Stimulated activated CD4-positive, alpha-beta T cell treated with anti-CD3 and anti-CD28 coated beads, TNF-alpha, amount 100 ng/mL, for 48 hours (primary cell): ENCODE results near the gene DMXL1.

Experiments
- DNase-seq, 3 donors: peaks; one replicate each; pipeline ENCODE4 v3.0.0-alpha.2; 2020; ENCODE audit warnings: low read depth in 3 of 3

The DMXL1 gene, protein sequence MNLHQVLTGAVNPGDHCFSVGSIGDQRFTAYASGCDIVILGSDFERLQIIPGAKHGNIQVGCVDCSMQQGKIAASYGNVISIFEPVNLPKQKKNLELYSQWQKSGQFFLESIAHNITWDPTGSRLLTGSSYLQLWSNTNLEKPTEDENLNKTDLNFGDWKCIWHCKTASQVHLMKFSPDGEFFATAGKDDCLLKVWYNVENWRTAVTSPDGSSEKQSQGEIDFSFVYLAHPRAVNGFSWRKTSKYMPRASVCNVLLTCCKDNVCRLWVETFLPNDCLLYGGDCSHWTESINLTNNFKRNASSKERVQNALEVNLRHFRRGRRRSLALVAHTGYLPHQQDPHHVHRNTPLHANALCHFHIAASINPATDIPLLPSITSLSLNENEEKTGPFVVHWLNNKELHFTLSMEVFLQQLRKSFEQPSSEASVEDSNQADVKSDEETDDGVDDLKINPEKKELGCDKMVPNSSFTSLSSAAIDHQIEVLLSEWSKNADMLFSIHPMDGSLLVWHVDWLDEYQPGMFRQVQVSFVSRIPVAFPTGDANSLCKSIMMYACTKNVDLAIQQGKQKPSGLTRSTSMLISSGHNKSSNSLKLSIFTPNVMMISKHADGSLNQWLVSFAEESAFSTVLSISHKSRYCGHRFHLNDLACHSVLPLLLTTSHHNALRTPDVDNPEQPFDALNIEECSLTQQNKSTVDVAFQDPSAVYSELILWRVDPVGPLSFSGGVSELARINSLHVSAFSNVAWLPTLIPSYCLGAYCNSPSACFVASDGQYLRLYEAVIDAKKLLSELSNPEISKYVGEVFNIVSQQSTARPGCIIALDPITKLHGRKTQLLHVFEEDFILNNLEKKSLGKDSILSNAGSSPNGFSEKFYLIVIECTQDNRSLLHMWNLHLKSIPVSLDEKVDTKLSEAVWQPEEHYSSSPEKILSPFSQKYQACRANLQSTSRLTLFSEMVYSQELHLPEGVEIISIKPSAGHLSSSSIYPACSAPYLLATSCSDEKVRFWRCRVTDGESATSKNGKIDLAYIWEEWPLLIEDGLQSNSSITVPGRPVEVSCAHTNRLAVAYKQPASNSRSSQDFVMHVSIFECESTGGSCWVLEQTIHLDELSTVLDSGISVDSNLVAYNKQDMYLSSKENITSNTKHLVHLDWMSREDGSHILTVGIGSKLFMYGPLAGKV (N-terminal part only)

DNA sequence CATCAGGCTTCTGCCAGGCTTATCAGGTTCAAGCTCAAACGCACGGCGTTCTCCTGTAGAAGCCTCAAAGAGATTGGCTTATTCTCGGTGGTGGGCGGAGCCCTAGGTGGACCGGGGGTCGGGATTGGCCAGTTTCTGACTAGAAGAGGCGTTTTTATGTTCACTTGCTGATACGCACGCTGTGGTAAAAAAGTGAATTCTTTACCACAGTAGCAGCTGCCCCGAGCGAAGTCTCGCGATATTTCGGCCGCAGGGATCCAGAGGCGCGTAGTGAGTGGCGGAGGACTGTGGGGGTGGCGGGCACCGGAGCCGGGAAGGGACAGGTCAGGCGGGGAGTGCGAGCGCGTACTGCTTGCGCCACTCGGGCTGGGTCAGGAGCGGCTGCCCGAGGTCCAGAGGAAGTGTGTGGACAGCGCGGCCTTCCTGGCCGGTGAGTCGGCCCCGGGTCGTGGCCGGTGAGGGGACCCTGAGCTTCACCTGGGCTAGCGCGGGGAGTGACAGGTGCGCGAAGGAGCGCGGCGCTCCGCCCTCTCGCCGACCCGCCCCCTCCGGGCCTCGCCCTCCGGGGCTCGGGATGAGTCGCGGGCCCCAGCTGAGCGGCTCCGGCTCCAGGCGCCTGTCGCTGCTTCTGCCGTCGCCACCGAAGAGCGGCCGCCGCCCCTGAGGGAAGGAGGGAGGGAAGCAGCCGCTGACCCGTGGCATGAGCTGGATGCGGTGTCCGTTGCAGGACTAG is at the start of gene DMXL1:
Gene DMXL1 (plus strand): TSS at position 260 of the 733 bp plus-strand sequence. CDS start 483 bp downstream, outside the sequence.
- DNase-seq, result peak; percentile 96 to 97 (median 97)

DNA sequence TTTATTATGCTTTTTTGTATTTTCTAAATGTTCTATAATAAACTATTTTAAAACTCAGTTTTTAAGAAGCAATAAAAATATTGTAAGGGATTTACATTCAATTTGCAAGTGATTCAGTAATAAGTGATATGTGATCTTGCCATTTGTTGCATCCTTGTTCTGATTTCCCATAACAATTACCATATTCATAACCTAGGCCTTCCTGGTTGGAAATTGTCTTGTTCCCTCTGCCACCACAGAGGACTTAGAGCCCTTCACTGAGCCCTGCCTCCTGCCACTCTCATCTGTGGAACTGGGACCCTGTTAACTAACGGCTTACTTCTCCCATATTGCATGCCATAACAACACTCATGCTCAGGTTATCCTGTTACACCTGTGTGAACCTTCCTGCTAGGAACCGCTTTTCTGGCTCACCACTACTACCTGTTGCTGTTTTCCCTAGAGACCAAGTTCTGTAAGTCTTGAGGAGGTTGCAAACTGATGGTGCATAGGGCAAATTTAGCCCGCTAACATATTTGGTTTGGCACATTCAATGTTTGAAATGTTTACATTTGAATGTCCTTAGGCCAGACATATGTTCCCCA is 49.6 kb upstream of the DMXL1 start:
- no peak for DNase-seq

DNA sequence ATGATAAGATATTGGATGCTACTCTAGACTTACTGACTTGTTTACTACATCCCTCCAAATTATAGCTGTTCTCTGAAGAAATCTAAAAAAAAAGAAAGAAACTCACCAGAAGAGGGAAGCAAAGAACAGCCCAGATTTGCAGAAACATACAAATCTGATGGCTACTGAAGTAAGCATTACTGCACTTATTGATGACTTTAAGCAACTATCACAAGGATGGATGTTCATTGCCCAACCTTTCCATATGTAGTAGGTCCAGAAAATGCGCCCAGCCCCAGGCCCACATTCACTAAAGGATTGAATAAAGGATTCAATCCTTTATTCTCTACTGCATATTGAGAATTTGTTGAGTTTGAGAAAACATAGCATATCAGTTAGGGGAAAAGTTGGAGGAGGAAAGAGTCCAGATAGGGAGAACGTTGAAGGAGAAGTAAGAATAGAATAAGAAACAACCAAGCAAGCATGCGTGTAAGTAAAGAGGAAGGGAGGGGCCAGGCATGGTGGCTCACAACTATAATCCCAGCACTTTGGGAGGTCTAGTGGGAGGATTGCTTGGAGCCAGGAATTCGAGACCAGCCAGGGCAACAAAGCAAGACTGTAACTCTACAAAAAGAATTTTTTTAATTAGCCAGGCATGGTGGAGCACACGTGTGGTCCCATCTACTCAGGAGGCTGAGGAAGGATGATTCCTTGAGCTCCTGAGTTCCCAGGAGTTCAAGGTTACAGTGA is 48.7 kb upstream of the DMXL1 start:
- no peak for DNase-seq

DNA sequence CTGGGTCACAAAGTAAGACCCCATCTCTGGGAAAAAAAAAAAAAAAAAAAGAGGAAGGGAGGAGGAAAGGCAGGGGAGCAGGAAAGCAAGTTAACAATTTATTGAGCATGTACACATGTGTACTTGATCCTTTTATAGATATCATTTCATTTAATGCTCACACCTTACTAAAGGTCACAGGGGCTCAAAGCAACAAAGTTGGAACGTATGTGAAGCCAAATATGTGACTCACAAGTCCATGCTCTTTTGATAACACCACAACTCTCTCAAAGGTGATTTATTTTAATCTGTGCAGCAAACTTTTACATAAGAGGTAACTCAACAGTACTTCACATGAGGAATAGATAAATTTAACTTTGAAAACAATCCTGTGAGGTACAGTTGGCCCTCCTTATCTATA is 48.1 kb upstream of the DMXL1 start:
- DNase-seq, result no peak

DNA sequence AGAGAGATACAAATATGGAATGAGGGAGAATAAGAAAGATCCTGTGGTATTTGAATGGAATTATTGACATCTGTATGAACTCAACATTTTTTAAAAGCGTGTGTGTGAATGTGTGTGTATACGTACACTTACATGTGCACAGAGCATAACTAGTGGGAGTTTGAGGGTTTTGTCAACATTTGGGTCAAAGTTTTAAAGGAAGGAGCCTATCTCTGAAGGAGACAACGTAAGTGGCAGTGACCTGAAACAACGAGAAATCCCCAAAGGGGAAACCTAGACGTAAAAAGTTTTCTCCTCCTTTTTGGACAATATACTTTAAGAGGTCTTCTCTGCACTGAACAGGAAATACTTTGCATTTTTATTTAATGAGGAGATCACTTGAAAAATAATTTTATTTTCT is 42.3 kb upstream of the DMXL1 start:
- DNase-seq, result no peak

DNA sequence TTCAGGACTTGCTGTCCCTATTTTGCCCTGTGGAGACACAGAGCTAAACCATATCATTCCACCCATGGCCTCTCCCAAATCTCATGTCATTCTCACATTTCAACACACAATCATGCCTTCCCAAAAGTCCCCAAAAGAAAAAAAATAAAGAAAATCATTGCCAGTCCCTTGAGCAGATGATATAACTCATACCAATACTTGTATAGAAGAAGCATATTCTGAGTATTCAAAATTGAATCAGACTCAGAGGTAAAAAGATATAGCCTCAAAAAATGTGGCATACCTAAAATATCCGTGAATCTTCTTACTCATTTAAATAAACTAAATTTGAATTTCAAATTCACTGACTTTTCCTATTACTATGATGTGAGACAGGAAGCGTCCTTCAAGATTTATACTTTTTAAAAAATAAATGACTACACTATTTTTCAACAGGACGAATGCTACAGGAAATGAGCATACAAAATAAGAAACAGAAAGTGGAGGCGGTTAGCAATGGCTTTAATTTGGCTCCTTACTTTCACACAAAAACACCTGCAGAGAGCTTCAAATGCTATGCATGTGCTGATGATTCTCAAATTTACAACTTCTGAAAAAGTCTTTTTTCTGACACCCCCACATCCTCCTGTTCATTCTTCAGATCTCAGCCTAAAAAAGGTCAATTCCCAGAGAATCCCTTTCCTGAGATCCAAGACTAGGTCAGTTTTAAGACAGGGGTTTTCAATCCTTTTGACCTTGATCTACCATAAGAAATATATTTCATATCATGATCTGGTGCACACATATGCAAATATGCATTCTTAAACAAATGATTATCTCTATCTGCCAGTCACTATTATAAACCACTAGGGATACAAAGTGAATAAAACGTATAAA is 39.6 kb upstream of the DMXL1 start:
- no peak for DNase-seq

DNA sequence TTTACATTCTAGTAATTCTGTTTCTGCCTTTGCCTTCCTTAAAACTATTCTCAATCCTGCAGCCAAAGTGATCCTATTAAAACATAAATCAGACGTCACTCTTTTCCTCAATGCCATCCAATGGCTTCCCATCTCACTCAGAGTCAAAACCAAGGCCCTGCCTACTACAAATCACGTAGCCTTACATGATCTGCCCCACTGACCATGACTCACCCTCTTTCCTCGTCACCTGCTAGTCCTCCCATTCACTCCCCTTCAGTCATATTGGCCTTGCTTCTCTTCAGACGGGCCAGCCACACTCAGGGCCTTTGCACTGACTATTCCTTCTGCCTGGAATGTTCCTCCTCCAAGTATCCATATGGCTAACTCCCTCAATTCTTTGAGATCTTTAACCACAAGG is 39.0 kb upstream of the DMXL1 start:
- peak in 2 of 3 donors; percentile 10 to 15 for DNase-seq

DNA sequence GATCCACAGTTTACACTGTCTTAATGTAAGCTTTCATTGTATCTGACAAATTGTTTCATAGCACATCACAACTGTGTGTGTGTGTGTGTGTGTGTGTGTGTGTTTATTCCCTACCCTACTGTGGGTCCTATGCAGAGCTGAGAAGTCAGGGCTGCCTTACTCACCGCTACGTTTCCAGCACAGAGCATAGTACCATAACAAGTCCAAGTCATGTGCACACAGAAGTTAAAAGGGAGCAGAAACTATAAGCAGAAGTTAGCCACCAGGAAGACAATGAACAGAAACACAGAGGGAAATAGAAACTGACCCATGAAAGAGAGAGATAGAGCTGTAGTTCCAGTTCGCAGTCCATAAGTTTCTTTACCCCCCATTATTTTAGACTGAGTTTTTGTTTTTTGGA is 38.2 kb upstream of the DMXL1 start:
- DNase-seq, result no peak

DNA sequence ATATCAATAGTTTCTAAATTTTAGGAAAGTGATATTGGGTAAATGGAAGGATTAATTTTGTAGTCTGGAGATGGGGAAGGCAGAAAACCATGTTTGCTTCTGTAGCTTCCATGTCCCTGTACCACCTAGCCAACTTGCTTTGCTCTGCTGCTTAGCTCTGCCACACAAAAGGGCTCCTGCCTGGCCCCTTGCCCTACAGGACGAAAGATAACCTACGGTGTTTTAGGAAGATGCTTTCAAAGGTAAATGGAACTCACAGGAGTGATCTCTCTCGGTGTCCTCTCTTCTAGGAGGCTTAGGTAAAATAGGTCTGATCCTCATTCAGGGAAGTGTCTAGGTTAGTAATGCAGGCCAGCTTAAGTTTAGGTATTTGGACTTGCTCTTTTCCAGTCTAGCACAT is 37.8 kb upstream of the DMXL1 start:
- DNase-seq, result no peak

DNA sequence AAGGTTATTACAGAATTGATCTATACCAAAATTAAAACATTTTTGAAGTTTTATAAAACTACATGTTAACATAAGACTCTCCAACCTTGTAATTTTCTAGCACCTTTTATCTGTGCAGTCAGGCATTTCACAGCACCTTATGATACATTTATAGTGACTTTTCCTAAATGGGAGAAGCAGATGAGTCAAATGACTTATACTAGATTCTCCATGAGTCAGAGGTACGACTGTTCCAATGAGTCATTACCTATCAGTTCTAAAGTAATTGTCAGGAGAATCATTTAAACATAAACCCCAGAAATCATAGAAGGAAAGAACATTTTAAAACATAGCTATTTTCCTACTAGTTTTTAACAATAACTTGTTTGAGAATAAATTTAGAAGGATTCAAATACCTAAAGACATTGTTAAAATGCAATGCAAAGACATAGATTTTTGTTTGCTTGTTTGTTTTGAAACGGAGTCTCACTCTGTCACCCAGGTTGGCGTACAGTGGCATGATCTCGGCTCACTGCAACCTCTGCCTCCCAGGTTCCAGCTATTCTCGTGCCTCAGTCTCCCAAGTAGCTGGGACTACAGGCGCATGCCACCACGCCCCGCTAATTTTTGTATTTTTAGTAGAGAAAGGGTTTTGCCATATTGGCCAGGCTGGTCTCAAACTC is 34.7 kb upstream of the DMXL1 start:
- no peak for DNase-seq

DNA sequence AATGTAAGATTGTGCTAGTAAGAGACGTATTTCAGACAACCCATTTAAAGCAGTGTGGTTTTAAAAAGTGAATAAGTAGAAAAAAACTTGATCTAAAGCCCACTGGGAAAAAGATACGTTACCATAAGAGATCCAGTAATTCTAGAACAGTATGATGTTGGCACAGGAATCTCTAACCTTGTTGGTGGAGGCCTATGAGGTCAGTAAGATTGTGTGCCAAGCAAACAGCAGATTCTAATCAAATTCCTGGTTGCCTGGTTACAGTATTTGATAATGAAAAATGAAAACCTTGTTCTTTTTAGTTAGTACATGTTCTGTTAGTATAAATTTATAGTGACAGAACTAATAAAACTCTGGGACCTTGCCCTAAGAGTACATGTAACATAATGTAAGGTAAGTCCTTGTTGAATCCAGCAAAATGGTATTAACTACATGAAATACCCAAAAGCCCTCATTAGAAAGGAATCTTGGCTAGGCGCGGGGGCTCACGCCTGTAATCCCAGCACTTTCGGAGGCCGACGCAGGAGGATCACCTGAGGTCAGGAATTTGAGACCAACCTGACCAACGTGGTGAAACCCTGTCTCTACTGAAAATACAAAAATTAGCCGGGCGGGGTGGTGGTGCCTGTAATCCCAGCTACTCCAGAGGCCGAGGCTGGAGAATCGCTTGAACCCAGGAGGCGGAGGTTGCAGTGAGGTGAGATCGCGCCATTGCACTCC is 33.2 kb upstream of the DMXL1 start:
- DNase-seq, result no peak

DNA sequence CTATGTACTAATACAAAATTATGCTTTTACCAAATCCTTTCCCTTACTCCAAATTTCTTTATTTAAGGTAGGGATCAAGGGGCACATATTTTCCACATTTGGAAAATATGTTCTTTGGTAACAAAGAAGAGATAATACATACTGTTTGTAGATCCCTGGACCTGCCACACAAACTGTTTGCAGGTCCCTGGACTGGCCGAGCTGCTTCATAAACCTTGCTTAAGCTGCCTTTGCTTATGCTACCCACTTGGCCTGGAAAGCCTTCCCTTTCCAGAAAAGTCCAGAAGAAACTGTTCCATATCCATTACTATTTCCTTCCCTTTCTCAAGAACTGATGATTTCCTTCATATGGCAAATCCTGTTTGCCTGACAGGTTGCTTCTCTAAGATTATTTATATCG is 22.6 kb upstream of the DMXL1 start:
- DNase-seq, result no peak

DNA sequence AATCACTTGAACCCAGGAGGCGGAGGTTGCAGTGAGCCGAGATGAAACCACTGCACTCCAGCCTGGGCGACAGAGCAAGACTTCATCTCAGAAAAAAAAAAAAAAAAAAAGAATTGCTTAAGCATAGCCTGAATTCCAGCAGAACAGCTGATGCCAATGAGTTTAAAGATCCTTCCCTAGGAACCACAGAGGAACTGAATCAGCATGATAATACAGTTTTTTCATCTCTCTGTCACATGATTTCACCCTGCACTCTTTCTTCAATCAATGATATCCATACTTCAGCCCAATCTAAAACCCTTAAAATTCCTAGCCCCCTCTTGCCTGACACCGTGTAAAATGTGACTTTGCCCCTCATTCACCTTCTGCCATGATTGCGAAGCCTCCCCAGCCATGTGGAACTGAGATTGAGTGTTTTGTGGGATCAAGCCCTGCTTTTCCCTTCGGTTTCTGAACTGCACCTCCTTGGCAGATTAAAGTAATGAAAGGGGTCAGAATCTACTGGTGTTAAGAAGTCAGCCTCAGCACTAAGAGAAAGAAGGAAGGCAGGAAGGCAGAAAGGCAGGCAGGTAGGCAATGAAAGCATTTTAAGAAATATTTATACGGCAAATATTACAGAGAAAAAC is 20.9 kb upstream of the DMXL1 start:
- DNase-seq, result no peak

DNA sequence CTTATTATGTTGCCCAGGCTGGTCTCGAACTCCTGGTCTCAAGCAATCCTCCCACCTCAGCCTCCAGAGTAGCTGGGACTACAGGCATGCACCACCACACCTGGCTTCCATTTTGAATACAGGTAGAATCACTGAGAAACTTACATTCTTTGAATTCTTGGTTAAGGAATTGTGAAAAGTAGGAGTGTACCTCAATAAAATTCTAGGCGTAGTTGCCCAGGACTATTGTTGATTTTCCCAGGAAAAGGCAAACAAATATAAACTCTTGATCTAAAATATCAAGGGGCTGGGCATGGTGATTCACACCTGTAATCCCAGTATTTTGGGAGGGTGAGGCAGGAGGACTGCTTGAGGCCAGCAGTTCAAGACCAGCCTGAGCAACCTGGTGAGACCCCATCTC is 16.8 kb upstream of the DMXL1 start:
- no peak for DNase-seq

DNA sequence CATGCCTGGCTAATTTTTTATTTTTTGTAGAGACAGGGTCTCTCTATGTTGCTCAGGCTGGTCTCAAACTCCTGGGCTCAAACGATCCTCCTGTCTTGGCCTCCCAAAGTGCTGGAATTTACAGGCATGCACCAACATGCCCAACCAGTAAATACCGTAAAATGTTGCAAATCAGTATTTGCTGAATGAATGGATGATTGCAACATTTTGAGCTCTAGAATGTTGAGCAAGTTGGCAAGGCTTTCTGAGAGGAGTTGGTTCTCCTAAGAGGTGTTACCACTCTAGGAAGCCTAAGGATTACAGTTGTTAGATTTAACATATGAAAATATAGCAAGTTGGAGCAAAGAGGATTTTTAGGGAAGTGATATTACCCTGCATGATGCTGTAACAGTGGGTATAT is 15.6 kb upstream of the DMXL1 start:
- no peak for DNase-seq

DNA sequence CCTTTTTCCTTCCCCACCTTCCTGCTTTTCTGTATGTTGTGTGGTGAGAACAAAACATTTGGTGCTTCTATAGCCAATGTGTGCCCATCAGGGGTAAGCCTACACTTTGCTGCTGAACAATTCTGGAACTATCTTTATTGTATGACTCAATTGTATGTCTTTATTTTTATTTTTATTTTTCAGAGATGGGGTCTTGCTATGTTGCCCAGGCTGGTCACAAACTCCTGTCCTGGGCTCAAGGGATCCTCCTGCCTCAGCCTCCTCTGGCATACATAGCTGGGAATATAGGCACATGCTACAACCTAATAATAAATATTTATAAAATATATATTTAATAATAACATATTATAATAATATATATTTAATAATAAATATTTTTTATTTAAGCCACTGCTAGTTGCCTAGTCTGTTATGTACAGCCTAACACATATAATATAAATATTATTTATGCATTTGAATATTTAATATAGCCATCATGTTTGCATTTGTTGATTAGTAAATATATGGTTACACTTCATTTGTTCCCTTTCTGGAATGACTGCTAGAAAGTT is 11.8 kb upstream of the DMXL1 start:
- no peak for DNase-seq

DNA sequence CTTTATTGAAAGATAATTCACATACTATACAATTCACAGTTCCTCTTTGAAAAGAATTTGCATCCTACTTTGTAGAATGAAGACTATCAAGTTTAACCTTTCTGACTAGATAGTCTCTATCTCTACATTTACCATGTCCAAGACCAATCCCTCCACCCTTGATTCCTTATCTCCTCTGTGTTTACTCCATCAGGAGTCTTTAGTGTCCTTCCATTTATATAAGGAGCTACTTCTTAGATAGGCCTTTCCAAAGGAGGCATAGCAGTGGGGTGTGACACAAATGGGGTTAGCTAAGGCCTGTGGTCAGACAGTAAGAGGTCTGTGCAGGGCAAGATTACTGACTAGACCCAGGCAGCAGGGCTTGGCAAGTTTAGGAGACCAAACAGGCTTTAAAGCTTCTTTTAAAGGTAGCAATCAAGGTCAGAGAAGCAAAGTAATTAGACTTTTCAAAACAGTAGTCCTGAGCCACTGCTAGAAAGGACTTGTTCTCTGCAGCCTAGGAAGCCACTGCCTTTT is 11.1 kb upstream of the DMXL1 start:
- DNase-seq, result no peak
